ENCODE results near the gene RBM22.
"Not testable (repeated sequence)": the region's sequence is repeated elsewhere in the genome, so short reads cannot be mapped to it uniquely, and the experiment has no call there.

Gene RBM22

GRCh38 chr5:150700594-150701377, at the start of gene RBM22:
RBM22 (minus strand) TSS chr5:150701062; CDS start chr5:150700985, 77 bp downstream.
- peak; percentile 87 for DNase-seq (ENCODE audit: low read depth)

- no peak for DNase-seq (ENCODE audit: low read depth)
These were observed 49.6 kb upstream of the RBM22 start for GRCh38 chr5:150750469-150750868.

DNA sequence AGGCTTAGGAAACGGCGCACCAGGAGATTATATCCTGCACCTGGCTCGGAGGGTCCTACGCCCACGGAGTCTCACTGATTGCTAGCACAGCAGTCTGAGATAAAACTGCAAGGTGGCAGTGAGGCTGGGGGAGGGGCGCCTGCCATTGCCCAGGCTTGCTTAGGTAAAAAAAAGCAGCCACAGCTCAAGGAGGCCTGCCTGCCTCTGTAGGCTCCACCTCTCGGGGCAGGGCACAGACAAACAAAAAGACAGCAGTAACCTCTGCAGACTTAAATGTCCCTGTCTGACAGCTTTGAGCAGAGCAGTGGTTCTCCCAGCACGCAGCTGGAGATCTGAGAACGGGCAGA, 42.3 kb upstream of the RBM22 start:
- DNase-seq (ENCODE audit: low read depth), result not testable (repeated sequence)

DNA sequence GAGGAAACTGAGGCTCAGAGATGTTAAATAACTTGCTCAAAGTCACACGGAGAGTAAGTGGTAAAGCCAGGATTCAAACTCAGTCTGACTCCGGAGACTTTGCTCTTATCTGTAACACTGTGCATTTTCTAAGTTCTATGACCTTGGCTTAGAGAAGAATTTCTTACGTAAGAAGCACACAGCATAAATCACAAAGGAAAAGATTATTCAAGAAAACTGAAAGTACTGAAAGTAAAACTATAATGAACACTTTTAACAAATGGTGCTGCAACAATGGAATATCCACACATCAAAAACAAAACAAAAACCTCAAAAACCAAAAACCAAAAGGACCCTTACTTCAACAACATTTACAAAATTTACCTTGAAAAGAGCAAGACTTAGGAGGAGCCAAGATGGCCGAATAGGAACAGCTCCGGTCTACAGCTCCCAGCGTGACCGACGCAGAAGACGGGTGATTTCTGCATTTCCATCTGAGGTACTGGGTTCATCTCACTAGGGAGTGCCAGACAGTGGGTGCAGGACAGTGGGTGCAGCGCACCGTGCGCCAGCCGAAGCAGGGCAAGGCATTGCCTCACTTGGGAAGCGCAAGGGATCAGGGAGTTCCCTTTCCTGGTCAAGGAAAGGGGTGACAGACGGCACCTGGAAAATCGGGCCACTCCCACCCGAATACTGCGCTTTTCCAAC, 41.7 kb upstream of the RBM22 start:
- not testable (repeated sequence) for DNase-seq (ENCODE audit: low read depth)

DNA sequence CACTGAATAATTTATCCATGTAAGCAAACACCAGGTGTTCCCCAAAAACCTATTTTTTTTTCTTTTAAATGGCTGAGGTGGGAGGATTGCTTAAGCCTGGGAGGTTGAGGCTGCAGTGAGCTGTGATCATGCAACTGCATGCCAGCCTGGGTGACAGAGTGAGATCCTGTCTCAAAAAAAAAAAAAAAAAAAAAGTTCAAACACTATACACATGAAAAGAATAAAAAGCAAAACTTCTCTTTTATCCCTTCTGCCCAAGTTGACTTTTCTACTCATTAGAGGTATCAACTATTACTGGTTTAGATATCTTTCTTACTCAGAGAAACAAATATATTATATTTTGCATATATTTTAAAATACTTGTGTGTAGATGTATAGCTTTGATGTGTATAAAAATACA, 40.1 kb upstream of the RBM22 start:
- no peak for DNase-seq (ENCODE audit: low read depth)

- no peak for DNase-seq (ENCODE audit: low read depth)
These were observed 38.0 kb upstream of the RBM22 start for GRCh38 chr5:150738862-150739261.

DNA sequence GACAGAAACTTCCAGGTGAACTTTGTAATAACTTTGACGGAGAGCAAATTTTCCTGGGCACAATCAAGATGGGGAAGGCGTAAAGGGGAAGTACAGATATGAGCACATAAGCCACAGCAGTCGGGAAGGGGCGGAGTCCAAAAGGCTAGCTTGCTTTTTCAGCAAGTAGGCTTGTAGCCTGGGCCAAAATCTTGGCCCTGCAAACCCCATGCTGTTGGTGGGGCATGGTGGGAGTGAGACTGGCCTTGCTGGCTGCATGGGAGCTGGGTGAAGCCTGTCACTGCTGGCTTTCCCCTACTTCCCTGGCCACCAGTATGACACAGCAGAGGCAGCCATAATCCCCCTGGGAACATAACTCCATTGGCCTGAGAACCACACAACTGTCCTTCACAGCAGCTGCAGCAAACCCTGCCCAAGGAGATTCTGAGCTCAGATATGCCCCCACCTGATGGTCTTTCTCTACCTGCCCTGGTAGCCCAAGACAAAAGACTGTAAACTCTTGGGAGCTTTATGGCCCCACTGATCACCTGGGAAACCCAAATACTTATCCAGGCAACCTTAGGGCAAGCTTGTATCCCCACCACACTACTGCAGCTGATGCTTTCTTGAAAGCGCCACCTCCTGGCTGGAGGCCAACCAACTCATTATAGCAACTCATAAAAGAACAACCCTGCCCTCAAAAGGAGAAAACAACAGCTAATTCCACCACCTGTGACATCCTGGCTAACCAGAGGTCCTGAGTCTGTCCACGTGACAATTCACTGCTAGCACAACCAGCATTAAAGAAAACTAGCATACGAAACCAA, 33.9 kb upstream of the RBM22 start:
- DNase-seq (ENCODE audit: low read depth), result no peak

DNA sequence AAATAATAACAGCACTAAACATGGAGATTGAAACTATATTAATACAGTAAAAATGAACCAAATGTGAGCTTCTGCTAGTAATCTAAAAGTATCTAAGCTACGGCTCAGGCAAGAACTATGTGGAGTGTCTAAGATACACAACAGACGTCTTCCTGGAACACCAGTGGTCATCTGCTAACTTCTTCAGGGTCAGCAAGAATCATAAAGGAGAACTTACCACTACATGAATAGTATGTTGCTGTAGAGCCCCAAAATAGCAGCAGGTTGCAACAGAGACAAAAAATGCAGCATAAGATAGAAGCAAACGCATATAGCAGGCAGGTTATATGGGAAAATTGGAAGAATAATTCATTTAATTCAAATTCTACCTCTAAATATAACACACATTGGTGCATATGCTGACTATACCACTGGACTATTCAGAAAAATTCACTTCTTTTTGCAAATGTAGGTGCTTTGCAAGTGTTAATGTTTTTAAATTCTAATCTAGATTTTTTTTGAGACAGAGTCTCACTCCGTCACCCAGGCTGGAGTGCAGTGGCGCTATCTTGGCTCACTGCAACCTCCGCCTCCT, 30.9 kb upstream of the RBM22 start:
- no peak for DNase-seq (ENCODE audit: low read depth)

GRCh38 chr5:150729859-150730258, 29.0 kb upstream of the RBM22 start:
- no peak for DNase-seq (ENCODE audit: low read depth)

- no peak for DNase-seq (ENCODE audit: low read depth)
These were observed 23.0 kb upstream of the RBM22 start for GRCh38 chr5:150723845-150724244.

GRCh38 chr5:150710165-150710564, 9.3 kb upstream of the RBM22 start:
- DNase-seq (ENCODE audit: low read depth), result no peak

DNA sequence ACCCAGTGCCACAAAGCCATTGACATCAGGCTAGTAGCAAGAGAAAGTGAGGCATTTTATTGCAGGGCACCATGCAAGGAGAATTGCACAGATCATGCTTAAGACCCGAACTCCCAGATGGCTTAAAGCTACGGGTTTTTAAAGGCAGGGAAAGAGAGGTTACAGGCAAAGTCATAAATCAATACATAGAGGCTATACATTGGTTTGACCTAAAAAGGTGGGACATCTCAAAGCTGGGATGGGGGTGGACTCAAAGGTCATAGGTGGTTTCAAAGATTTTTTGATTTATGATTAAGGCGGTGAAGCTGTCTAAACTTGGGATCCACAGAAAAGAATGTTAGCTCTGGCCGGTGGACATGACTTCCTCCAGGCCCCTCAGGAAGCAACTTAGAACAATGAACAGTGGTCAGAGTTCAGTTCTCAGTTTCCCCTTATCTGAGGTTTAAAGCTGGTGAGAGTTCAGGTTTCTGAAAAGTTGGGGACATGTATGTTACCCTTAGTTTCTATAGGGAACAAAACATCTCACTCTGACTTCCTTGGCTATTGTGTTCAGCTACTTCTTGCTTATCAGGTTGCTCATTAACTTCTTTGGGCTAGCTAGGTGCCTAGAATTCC, 6.0 kb upstream of the RBM22 start:
- DNase-seq (ENCODE audit: low read depth), result no peak

DNA sequence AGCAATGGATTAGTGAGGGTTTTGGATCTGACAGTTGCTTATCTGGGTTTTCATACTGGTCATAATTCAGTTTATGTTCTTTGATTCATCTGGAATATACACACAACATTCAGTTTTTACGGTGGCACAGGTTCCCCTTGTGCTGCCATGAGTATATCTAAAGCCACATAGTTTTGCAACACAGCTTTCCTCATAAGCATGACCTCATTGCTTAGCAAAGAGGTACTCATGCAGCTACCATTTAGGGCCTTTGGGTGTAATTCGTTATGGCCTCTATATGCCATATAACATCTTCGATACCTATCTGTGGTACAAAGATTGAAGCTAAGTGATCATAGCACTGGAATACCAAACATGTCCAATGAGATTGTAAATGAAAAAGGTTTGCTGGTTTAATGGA, 2.9 kb upstream of the RBM22 start:
- DNase-seq (ENCODE audit: low read depth), result no peak

GRCh38 chr5:150700246-150700593, 642 bp downstream of the RBM22 start:
- no peak for DNase-seq (ENCODE audit: low read depth)

DNA sequence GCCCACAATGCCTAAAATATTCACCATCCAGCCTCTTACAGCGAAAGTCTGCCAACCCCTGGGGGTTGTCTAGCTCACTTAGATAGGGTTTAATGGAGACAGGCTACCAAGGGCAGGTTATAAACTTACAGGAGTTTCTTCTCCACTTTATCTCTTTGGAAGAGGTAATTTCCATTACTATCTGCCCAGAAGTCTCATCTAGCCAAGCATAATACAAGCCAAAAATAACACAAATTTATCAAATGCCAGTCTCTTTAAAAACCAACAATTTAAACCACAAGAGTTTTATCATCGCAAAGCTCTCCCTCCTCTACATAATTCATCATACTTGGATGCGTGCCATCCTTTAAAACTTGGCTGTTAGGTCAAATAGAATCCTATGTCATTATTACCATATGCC, 6.2 kb downstream of the RBM22 start:
- DNase-seq (ENCODE audit: low read depth), result no peak

GRCh38 chr5:150692276-150692675, 8.6 kb downstream of the RBM22 start:
- DNase-seq (ENCODE audit: low read depth), result no peak

DNA sequence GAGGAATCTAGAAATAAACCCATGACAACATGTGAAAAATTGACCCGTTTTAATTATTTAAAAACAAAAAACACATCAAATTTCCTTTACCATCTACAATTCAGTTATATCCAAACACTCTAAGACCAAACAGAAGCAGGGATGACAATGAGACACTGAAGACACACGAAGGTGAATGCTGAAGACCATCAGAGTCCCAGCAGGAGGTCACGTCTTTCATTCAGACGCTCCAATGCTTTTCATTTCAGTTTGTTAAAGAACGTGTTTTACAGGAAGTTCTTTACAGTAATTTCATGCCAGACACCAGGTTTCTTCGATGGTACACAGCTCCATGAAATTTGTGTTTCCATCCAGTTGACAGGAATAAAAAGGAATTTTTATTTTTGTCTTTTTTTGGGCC, 10.1 kb downstream of the RBM22 start:
- DNase-seq (ENCODE audit: low read depth), result no peak

DNA sequence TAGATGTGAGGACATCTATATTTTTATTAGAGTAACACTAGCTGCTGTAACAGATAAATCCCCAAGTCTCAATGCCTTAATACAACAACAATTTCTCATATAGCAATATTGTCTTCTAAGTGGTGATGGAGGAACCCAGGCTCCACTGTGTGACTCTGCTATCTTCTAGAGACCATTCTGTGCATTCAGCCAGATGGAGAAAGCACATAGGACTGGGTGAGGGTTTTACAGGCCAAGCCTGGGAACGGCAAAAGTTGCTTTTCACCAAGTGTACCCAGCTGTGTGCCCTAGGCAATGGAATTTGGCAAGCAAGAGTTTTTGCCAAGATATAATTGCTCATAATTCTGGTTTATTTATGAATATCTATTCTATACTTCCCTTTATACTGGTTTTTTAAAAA, 11.7 kb downstream of the RBM22 start:
- DNase-seq (ENCODE audit: low read depth), result no peak

- no peak for DNase-seq (ENCODE audit: low read depth)
These were observed 24.3 kb downstream of the RBM22 start for GRCh38 chr5:150676578-150676977.

DNA sequence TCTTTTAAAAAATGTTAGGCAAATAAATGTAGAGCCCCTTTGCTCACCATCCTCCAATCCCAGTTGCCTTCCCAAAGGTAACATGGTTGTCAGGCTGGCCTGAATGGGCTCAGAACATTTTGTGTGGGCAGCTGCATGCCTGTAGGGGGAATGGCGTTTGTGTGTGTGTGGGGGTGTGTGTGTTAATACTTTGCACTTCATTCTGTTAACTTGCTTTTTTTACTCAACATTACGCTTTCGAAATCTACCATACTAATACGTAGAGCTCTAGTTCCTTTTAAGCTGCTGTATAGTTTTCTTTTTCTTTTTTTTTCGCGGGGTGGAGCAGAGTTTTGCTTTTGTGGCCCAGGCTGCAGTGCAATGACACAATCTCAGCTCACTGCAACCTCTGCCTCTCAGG, 25.8 kb downstream of the RBM22 start:
- no peak for DNase-seq (ENCODE audit: low read depth)

GRCh38 chr5:150674341-150674821, 26.5 kb downstream of the RBM22 start:
- DNase-seq (ENCODE audit: low read depth), result no peak

- no peak for DNase-seq (ENCODE audit: low read depth)
These were observed 28.0 kb downstream of the RBM22 start for GRCh38 chr5:150672884-150673275.

Measured in T-helper 22 cell (primary cell).